Stromal cell of bone marrow (primary cell): ENCODE results near the gene NTM.

Source experiments
- DNase-seq: peaks from one replicate; pipeline ENCODE4 v3.0.0-alpha.2; 2012; ENCODE audit warnings: low read depth

Gene NTM

GRCh38 chr11:131549770-131550169, 179.4 kb downstream of the NTM start:
- no peak for DNase-seq

GRCh38 chr11:131560287-131560686, 189.9 kb downstream of the NTM start:
- DNase-seq: no peak

DNA sequence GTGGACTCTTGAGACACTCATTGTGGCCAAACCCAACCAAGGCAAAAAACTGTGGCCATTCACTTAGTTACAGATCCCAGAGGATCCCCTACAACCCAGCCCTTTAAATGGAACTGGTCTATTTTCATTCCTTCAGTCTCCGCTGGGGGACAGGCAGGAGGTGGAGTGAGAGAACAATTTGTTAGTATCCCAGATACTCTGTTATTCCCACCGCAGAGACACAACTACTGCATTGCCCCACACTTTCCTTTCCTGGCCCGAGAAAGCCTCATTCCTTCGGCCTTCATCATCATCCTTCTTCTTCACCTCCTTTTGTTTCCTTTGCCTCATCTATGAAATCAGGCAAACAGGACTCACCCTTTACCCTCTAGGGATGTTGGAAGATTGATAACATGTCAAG, 191.1 kb downstream of the NTM start:
- DNase-seq: no peak

GRCh38 chr11:131561972-131562371, 191.6 kb downstream of the NTM start:
- DNase-seq: no peak

- DNase-seq: no peak
These were observed 197.9 kb downstream of the NTM start for GRCh38 chr11:131568318-131568717.

GRCh38 chr11:131571571-131571970, 201.2 kb downstream of the NTM start:
- DNase-seq: no peak

GRCh38 chr11:131572423-131572822, 202.0 kb downstream of the NTM start:
- no peak for DNase-seq

DNA sequence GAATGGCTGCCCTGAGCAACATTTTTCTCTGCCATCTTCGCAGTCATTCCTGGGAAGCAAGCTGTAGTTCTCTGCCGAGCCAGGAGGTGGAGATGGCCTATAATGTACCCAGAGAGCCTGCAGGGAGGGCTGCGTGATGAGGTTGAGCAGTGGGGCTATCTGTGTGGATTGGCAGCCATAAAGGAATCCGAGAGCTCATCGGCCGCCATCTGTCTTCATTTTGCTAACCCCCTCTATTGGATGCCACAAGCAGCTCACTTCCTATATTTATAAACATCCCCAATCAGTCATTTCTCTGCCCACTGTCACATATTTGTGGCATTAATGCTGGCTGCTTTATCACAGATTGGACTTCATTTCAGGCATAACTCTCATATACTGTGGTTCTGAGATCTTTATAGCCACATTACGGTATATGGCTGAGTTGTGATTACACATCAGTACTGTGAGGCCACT, 209.5 kb downstream of the NTM start:
- peak; percentile 47 for DNase-seq

DNA sequence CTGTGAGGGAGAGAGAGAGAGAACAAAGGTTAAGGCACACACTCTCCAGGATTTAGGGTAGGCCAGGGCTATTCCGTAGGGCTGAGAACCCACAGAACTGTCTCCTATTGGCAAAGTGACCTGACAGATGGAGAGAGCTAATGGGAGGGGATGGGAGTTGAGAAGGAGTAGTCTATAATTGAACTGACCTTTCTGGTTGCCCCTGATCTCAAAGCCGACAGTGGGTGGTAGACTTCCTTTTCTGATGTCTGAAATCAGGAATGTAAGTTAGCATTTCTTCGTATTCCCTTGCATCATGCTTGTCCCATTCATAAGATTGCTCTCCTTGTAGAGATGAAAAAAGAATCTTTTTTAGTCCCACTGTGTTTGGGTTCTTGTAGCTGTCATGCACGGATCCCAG, 210.1 kb downstream of the NTM start:
- no peak for DNase-seq

GRCh38 chr11:131581046-131581445, 210.6 kb downstream of the NTM start:
- DNase-seq: no peak

DNA sequence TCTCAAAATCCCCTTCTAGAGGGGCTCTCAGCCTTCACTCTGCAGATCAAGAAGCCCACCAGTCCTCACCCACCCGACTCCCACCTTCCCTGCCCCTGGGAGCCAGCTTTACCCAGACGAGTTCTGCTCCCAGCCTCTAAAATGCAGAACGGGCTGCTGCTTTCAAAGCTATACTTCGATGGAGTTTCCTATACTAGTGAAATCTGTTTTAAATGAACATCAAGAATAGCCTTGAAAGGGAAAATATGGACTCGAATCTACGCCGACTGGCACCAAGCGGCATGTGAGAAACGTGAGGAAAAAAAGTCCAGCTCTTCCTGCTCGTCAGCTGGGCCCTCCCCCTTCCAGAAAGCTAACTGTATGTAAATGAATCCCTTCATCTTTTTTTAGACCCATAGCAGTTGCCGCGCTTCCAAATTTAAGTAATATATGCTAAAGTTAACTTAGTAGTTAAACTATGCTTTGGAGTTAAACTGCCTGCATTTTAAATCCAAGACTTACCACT, 211.7 kb downstream of the NTM start:
- DNase-seq: no peak

GRCh38 chr11:131583421-131583820, 213.0 kb downstream of the NTM start:
- no peak for DNase-seq

GRCh38 chr11:131583938-131584337, 213.5 kb downstream of the NTM start:
- no peak for DNase-seq

DNA sequence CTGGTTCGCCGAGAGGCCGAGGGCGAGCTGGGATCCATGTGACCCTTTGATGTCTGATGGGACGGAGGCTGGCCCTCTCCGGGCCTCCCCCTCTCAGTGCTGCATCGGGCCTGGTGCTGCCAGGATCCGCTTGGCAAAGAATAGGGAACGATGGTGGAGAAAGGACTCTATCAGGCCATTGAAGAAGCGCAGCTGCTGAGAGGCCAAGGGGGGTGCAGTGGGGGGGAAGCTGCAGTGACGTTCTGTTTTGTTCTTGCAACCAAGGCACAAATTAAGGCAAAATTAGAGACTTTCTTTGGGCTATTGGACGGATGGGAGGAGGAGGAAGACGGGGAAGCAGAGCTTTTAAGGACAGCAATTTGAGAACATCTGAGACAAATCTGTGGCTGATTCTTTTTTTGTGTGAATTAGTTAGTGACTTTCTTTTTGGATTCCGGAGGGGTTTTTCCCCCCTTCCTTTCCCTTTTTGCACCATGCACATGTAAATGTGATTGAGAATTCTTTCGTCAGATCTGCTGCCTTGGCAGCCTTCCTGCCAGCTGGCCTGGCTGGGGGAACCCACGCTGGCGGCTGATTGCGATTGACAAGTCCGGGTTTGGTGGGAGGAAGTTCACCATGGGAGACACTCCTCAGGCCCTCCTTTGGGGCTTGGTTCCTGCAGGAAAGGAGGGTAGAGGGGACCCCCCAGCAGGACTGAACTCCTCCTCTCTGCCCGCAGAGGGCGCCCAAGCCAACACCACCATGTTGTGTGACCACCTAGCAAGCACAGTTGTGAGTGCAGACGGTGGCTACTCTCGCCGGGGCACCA, 214.6 kb downstream of the NTM start:
- DNase-seq: no peak

GRCh38 chr11:131588057-131588456, 217.6 kb downstream of the NTM start:
- DNase-seq: no peak

DNA sequence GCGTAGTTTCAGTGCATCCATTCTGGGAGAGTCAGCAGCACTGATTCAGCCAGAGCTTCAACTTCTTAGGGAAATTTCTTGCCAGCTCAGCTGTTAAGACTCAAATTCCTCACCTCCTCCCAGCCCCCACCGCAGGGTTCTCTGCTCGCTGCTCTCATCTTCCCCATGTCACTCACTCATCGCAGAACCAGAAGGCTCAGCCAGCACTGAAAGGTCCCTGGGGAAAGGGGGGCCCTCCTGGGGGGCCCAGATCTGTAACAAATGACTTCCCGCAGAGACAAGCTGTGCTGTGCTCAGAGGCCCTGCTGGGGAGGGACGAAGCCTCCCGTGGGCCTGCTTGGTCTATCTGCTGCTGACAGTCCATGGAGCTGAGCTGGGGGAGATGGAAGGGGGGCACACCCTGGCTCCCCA, 220.6 kb downstream of the NTM start:
- no peak for DNase-seq

GRCh38 chr11:131592152-131592551, 221.7 kb downstream of the NTM start:
- DNase-seq: no peak

GRCh38 chr11:131592734-131593133, 222.3 kb downstream of the NTM start:
- no peak for DNase-seq

GRCh38 chr11:131593301-131593700, 222.9 kb downstream of the NTM start:
- no peak for DNase-seq

GRCh38 chr11:131595797-131596196, 225.4 kb downstream of the NTM start:
- DNase-seq: no peak

DNA sequence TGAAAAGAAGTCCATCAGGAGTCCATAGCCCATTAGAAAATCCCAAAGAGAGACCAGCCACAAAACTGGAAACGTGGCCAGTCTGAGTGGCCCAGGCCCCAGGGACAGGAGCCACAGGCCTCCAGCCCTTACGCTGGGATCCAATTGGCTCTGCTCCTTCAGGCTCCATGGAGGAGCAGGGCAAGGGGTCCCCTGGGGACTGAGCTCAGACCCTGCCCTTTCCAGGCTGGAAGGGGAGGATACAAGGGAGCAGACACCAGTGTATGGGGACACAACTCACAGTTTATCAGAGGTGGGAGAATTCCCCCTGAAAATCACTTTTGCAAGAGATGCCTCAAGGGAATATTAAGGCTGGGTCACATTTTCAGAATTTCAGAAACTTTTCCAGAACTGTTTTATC, 227.5 kb downstream of the NTM start:
- DNase-seq: no peak

DNA sequence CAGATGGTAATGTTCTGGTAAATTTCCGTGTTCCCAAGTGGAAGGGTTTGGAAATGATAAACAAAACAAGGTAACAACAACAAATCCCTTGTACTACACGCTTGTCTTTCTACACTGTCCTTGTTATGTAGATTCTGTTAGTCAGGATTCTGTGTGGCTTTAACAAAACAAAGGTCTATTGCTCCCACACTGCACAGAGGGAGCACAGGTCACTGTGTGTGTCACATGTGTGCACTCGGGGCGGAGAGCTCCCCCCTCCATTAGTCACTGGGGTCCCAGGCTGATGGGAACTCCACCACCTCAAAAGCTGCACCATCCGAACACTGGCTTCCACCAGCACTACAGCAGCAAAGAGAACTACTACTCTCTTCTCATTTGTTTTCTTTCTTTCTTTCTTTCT, 227.9 kb downstream of the NTM start:
- no peak for DNase-seq

- no peak for DNase-seq
These were observed 228.9 kb downstream of the NTM start for GRCh38 chr11:131599285-131599684.

DNA sequence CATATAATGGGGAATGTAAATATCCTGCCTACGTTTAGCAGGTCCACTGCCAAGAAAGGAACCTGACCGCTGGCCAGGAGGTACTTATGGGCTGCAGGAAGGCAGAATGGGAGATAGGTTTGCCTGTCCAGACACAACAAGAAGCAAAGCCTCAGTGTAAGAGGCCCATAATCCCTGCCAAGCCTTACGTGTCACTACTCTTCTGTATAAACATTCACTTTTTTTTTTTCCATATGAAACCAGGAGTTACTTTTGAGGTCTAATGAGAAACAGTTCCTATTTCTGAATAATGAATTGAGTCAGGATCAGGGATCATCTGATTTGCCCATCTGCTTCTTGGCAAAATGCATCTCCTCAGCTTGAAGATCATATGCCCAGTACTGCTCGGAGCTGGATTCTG, 230.2 kb downstream of the NTM start:
- no peak for DNase-seq
